Activated CD8-positive, alpha-beta memory T cell treated with anti-CD3 and anti-CD28 coated beads, Interleukin-2, amount 10 ng/mL, durations not matched to agents 7 days and 5 days (primary cell): ENCODE data around the gene LGALS3BP. TPM values are rescaled to one million over a fixed set of nuclear protein-coding genes. Genes with fewer than 3 reads are reported as not detected.

Source experiments
- ATAC-seq: fragments of 150-1000 bp; cut with Tn5 transposase; one replicate; pipeline ENCODE4 v1.10.0; 2021; ENCODE audit warnings: moderate library complexity
- CTCF ChIA-PET: fragments of 350-600 bp; sonication (Branson Sonifier 250); formaldehyde crosslinking; loops from one replicate; lab custom pipeline; 2021; ENCODE audit warnings: antibody characterized with exemption; lab: Charles Lee
- DNase-seq: peaks from one replicate; pipeline ENCODE4 v3.0.0-alpha.2; 2020
- H3K27ac Mint-ChIP-seq: one replicate; pipeline ENCODE4 v1.8.0; 2021; ENCODE audit warnings: mild to moderate bottlenecking, mixed read lengths
- H3K27me3 Mint-ChIP-seq: one replicate; pipeline ENCODE4 v1.8.0; 2021; ENCODE audit warnings: mixed read lengths
- H3K36me3 Mint-ChIP-seq: one replicate; pipeline ENCODE4 v1.8.0; 2021; ENCODE audit warnings: mild to moderate bottlenecking, mixed read lengths
- H3K4me1 Mint-ChIP-seq: one replicate; pipeline ENCODE4 v1.8.0; 2021; ENCODE audit warnings: mixed read lengths
- H3K4me3 Mint-ChIP-seq: one replicate; pipeline ENCODE4 v1.8.0; 2021; ENCODE audit warnings: mild to moderate bottlenecking, moderate library complexity, mixed read lengths
- H3K9me3 Mint-ChIP-seq: one replicate; pipeline ENCODE4 v1.8.0; 2022; ENCODE audit warnings: low read depth, mixed read lengths
- total RNA-seq, 2 experiments: library from RNA; stranded (reverse); gene quantifications; one replicate each; pipeline ENCODE4 v1.2.3, GENCODE V29; 2021

The LGALS3BP gene
- total RNA-seq, 2 experiments from 2014 or later, result 75.7 to 162 TPM

- DNase-seq, result no peak
- ATAC-seq, result no peak
- Mint-ChIP-seq H3K36me3 (no peaks in the 10 kb centered on the region), H3K27me3 (peaks cover 37% of the 10 kb centered on the region), H3K9me3 (no peaks in the 10 kb centered on the region), H3K4me3 (peak overlapping the region; percentile 59), H3K27ac (peak overlapping the region; percentile 22), H3K4me1 (peaks cover 18% of the 10 kb centered on the region)
- CTCF ChIA-PET, result interaction anchor here (0.8 to 2.2 kb wide), 3 partner anchors 21 to 56 kb away, joined by 3 to 6 read pairs (median 3); no protein-coding TSS in a partner anchor
These were observed 56.8 kb downstream of the LGALS3BP start for GRCh38 chr17:78922816-78923498.

GRCh38 chr17:78921437-78921971 is 58.2 kb downstream of the LGALS3BP start:
- H3K4me1 Mint-ChIP-seq, result peaks cover 18% of the 10 kb centered on the region
- H3K9me3 Mint-ChIP-seq, result no peaks in the 10 kb centered on the region
- no peak overlapping the region for H3K4me3 Mint-ChIP-seq
- CTCF ChIA-PET, result no interaction called here
- DNase-seq (no peak), ATAC-seq (no peak)
- H3K27ac Mint-ChIP-seq, result no peak overlapping the region
- H3K27me3 Mint-ChIP-seq, result peaks cover 26% of the 10 kb centered on the region
- no peaks in the 10 kb centered on the region for H3K36me3 Mint-ChIP-seq

Other genes with a start within 250 kb of the LGALS3BP start
- 100 to 1,000 TPM; 151 to 156 TPM for gene CYTH1, start 197.7 kb downstream of the LGALS3BP start, total RNA-seq
- 10 to 100 TPM; 84.5 to 94.3 TPM for gene USP36, start 139.1 kb downstream of the LGALS3BP start, total RNA-seq
- under 1 TPM in 1 of 2 experiments, not detected in 1; 0.29 TPM for gene CEP295NL, start 76.7 kb downstream of the LGALS3BP start, total RNA-seq
- 1 to 10 TPM; 1.7 to 2.9 TPM for gene TIMP2, start 54.5 kb downstream of the LGALS3BP start, total RNA-seq
- 10 to 100 TPM; 67.2 to 78.3 TPM for gene CANT1, start 29.8 kb upstream of the LGALS3BP start, total RNA-seq
- not detected for gene C1QTNF1, start 44.2 kb upstream of the LGALS3BP start, total RNA-seq
- gene ENGASE, start 94.9 kb upstream of the LGALS3BP start, total RNA-seq, result 10 to 100 TPM; 42.9 to 45.7 TPM